ENCODE measurements around the gene ARHGEF10L. TPM values are rescaled to one million over a fixed set of nuclear protein-coding genes. Genes with fewer than 3 reads are reported as not detected.

The ARHGEF10L gene
- total RNA-seq, 3 donors from 2014 or later (not counting 1 experiment from before 2014, with no cell fraction given), result 0.70 to 1.7 (median 0.94) TPM

GRCh38 chr1:17544776-17545350 is 5.4 kb downstream of the ARHGEF10L start:
- Mint-ChIP-seq H3K36me3 (no peaks in the 10 kb centered on the region), H3K9me3 (no peaks in the 10 kb centered on the region), H3K27ac (no peak overlapping the region), H3K4me1 (no peaks in the 10 kb centered on the region), H3K27me3 (ENCODE audit: low read depth in 2 of 2) (peaks cover 15 to 20% of the 10 kb centered on the region in 2 donors), H3K4me3 (no peak overlapping the region)
- DNase-seq (no peak), ATAC-seq (no peak)
- Histone ChIP-seq H3K36me3 (ENCODE audit: control insufficient read depth, insufficient read depth, low read length) (no peaks in the 10 kb centered on the region), H3K9me3 (ENCODE audit: control insufficient read depth, insufficient read depth, low read length) (no peaks in the 10 kb centered on the region), H3K4me3 (ENCODE audit: low read length) (no peak overlapping the region), H3K27ac (ENCODE audit: low read length) (no peak overlapping the region), H3K4me1 (ENCODE audit: control insufficient read depth, insufficient read depth, low read length) (peaks cover 6% of the 10 kb centered on the region), H3K27me3 (ENCODE audit: control insufficient read depth, insufficient read depth, low read length) (peaks cover 2% of the 10 kb centered on the region)
- intact Hi-C loops (cut with micrococcal nuclease), result no loop called here
- TF ChIP-seq CTCF (IDR thresholded peaks at IDR 0.05), result no peak
- WGBS (ENCODE audit: insufficient coverage), result 88% methylated on average over 5 of the region's 6 CpGs

- H3K4me1 Mint-ChIP-seq, result no peaks in the 10 kb centered on the region
- H3K27me3 Mint-ChIP-seq (ENCODE audit: low read depth in 2 of 2), result peaks cover 15 to 19% of the 10 kb centered on the region in 2 donors
- H3K4me3 ChIP-seq (ENCODE audit: low read length), result no peak overlapping the region
- no peaks in the 10 kb centered on the region for H3K9me3 ChIP-seq (ENCODE audit: control insufficient read depth, insufficient read depth, low read length)
- no peaks in the 10 kb centered on the region for H3K36me3 ChIP-seq (ENCODE audit: control insufficient read depth, insufficient read depth, low read length)
- TF ChIP-seq CTCF (IDR thresholded peaks at IDR 0.05), result no peak
- 67% methylated on average over 2 of the region's 2 CpGs for WGBS (ENCODE audit: insufficient coverage)
- H3K27ac Mint-ChIP-seq, result no peak overlapping the region
- H3K36me3 Mint-ChIP-seq, result no peaks in the 10 kb centered on the region
- intact Hi-C loops (cut with micrococcal nuclease), result no loop called here
- peaks cover 6% of the 10 kb centered on the region for H3K4me1 ChIP-seq (ENCODE audit: control insufficient read depth, insufficient read depth, low read length)
- DNase-seq (no peak), ATAC-seq (no peak)
- no peaks in the 10 kb centered on the region for H3K27me3 ChIP-seq (ENCODE audit: control insufficient read depth, insufficient read depth, low read length)
- no peaks in the 10 kb centered on the region for H3K9me3 Mint-ChIP-seq
- H3K27ac ChIP-seq (ENCODE audit: low read length), result no peak overlapping the region
- H3K4me3 Mint-ChIP-seq, result no peak overlapping the region
Measured at GRCh38 chr1:17545356-17545755, 5.9 kb downstream of the ARHGEF10L start.

- Histone ChIP-seq H3K27me3 (ENCODE audit: control insufficient read depth, insufficient read depth, low read length) (no peaks in the 10 kb centered on the region), H3K4me3 (ENCODE audit: low read length) (no peak overlapping the region), H3K36me3 (ENCODE audit: control insufficient read depth, insufficient read depth, low read length) (no peaks in the 10 kb centered on the region), H3K9me3 (ENCODE audit: control insufficient read depth, insufficient read depth, low read length) (no peaks in the 10 kb centered on the region), H3K4me1 (ENCODE audit: control insufficient read depth, insufficient read depth, low read length) (no peaks in the 10 kb centered on the region), H3K27ac (ENCODE audit: low read length) (no peak overlapping the region)
- 94% methylated on average over 5 of the region's 8 CpGs for WGBS (ENCODE audit: insufficient coverage)
- H3K4me1 Mint-ChIP-seq, result no peaks in the 10 kb centered on the region
- H3K9me3 Mint-ChIP-seq, result no peaks in the 10 kb centered on the region
- H3K27me3 Mint-ChIP-seq (ENCODE audit: low read depth in 2 of 2), result peaks cover 7 to 8% of the 10 kb centered on the region in 2 donors
- no peak for TF ChIP-seq CTCF (IDR thresholded peaks at IDR 0.05)
- H3K36me3 Mint-ChIP-seq, result no peaks in the 10 kb centered on the region
- ATAC-seq, result no peak
- no peak overlapping the region for H3K4me3 Mint-ChIP-seq
- H3K27ac Mint-ChIP-seq, result no peak overlapping the region
- intact Hi-C loops (cut with micrococcal nuclease), result no loop called here
- no peak for DNase-seq
Measured at GRCh38 chr1:17546946-17547670, 7.6 kb downstream of the ARHGEF10L start.
